BJ (cell line): Measurements from ENCODE around the gene MCRS1. TPM values are rescaled to one million over a fixed set of nuclear protein-coding genes. Genes with fewer than 3 reads are reported as not detected.

Experiments
- CTCF ChIA-PET: fragments of 350-600 bp; formaldehyde crosslinking; extraction: SDS; loops from one replicate; lab custom pipeline; 2021; ENCODE audit warnings: antibody characterized with exemption, inconsistent platforms; lab: Yijun Ruan, JAX
- POLR2A ChIA-PET: fragments of 300-600 bp; sonication (Branson Sonifier 250); formaldehyde crosslinking; extraction: SDS; loops from one replicate; lab custom pipeline; 2021; ENCODE audit warnings: antibody characterized with exemption; lab: Charles Lee
- DNase-seq: peaks from one replicate; pipeline ENCODE4 v3.0.0-alpha.2; 2011; ENCODE audit warnings: low read depth
- H3K27me3 ChIP-seq: 2 replicates; pipeline ENCODE4 v1.6.0; 2011; ENCODE audit warnings: low read length; ENCODE audit not compliant: control insufficient read depth, insufficient read depth
- H3K36me3 ChIP-seq: 2 replicates; pipeline ENCODE4 v1.5.1; 2011; ENCODE audit warnings: low read length; ENCODE audit not compliant: control insufficient read depth, insufficient read depth
- H3K4me3 ChIP-seq: 2 replicates; pipeline ENCODE4 v1.5.1; 2011; ENCODE audit warnings: low read depth, mild to moderate bottlenecking, control low read depth, low read length
- CTCF ChIP-seq: IDR thresholded peaks from 2 replicates; pipeline ENCODE4 v1.5.1; 2011; ENCODE audit warnings: low read depth, mild to moderate bottlenecking, control low read depth, inconsistent platforms, low read length, moderate library complexity; ENCODE audit not compliant: insufficient read depth
- polyA plus RNA-seq: library from polyadenylated mRNA; depleted of rRNA; stranded (reverse); fragments of >200 nt; gene quantifications from 2 replicates; pipeline ENCODE4 v1.2.3, GENCODE V29; 2011

Gene MCRS1
- polyA plus RNA-seq, 1 experiment: 96.0 TPM

DNA sequence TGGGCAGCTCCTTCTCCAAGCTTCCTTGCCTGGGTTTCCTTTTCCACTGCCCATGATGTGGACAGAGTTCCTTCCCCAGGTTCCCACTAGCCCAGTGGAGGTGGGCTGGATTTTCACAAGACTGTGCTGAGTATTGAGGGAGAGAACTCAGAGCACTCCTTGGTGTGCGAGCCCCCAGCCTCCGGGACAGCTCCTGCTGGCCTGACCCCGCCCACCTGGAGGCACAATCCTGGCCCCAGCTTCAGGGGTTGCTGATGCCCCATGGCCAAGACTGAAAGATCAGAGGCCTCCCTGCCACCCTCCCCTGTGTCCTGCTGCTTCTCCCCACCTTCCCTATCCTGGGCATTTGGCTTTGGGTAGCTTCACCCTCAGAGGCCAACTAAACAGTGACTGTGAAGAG, 21.5 kb downstream of the MCRS1 start:
- H3K4me3 ChIP-seq: no peak overlapping the region
- no peak for DNase-seq
- ChIA-PET POLR2A (no interaction called here), CTCF (no interaction called here)
- TF ChIP-seq CTCF: no peak
- no peaks in the 10 kb centered on the region for H3K36me3 ChIP-seq
- H3K27me3 ChIP-seq: peaks cover 42% of the 10 kb centered on the region

DNA sequence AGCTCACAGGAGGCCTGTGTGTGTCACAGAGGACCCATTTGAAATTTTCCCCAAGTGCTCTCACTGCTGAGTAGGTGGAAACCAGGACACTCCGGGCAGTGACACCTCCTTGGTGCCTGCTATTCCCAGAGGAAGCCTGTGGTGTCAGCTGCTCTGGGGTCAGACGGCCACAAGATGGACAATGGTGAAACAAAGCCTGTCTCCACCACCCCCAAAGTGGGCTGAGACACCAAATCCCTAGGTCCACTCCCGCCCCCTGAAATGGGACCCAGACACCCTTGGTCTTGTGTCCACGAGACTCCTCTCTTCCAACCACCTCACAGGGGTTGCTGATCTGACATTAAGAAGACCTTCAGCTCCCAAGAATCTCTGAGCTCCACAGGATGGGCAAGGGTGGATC, 22.1 kb downstream of the MCRS1 start:
- no peak for DNase-seq
- no peaks in the 10 kb centered on the region for H3K36me3 ChIP-seq
- TF ChIP-seq CTCF: no peak
- H3K27me3 ChIP-seq: peaks cover 44% of the 10 kb centered on the region
- ChIA-PET POLR2A (no interaction called here), CTCF (interaction anchor here (3.1 kb wide), 1 partner anchor 35 kb away, joined by 8 read pairs; no protein-coding TSS in a partner anchor)
- no peak overlapping the region for H3K4me3 ChIP-seq

DNA sequence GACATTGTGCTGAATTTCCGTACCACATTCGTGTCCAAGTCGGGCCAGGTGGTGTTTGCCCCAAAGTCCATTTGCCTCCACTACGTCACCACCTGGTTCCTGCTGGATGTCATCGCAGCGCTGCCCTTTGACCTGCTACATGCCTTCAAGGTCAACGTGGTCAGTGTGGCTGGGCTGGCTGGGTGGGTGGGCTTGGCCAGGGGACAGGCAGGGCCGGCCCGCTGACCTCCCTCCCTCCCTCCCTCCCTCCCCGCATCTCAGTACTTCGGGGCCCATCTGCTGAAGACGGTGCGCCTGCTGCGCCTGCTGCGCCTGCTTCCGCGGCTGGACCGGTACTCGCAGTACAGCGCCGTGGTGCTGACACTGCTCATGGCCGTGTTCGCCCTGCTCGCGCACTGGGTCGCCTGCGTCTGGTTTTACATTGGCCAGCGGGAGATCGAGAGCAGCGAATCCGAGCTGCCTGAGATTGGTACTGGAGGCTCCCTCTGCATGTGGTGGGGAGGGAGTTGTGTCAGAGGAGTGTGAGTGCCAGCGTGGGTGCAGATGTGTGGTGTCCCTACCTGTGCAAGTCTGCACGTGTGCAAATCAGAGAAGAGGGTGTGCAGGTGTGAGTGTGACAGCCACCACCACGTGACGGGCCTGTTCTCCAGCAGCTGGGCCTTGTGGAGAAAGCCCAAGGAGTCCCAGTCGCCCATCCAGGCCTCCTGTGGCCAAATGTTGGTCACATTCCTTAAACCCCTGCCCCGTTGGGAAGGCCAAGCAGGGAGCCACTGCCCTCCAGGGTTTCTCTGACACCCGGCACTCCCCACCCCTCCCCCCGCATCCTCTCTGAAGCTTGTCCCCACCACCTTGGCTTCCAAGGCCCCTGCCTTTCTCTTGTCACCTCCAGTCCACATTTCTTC, 23.8 kb downstream of the MCRS1 start:
- TF ChIP-seq CTCF: no peak
- Histone ChIP-seq H3K36me3 (no peaks in the 10 kb centered on the region), H3K4me3 (no peak overlapping the region), H3K27me3 (peaks cover 48% of the 10 kb centered on the region)
- CTCF ChIA-PET: interaction anchor here (1.1 to 3.1 kb wide), 2 partner anchors 37 to 187 kb away, joined by 5 to 8 read pairs; no protein-coding TSS in a partner anchor
- POLR2A ChIA-PET: no interaction called here
- DNase-seq: no peak

- no peak for TF ChIP-seq CTCF
- no peak for DNase-seq
- peaks cover 44% of the 10 kb centered on the region for H3K27me3 ChIP-seq
- CTCF ChIA-PET: interaction anchor here (3.1 kb wide), 1 partner anchor 37 kb away, joined by 8 read pairs; no protein-coding TSS in a partner anchor
- no peak overlapping the region for H3K4me3 ChIP-seq
- POLR2A ChIA-PET: no interaction called here
- H3K36me3 ChIP-seq: no peaks in the 10 kb centered on the region
Measured at GRCh38 chr12:49543221-49543913, 24.6 kb downstream of the MCRS1 start.

GRCh38 chr12:49542592-49543160, 25.3 kb downstream of the MCRS1 start:
- peaks cover 43% of the 10 kb centered on the region for H3K27me3 ChIP-seq

More at GRCh38 chr12:49542592-49543160, 25.3 kb downstream of the MCRS1 start:
- DNase-seq: no peak
- CTCF ChIA-PET: no interaction called here
- Histone ChIP-seq H3K36me3 (no peaks in the 10 kb centered on the region), H3K4me3 (no peak overlapping the region)
- POLR2A ChIA-PET: no interaction called here
- TF ChIP-seq CTCF: no peak
